CD14-positive monocyte (primary cell): ENCODE data around the gene RAPGEF2. TPM values are rescaled to one million over a fixed set of nuclear protein-coding genes. Genes with fewer than 3 reads are reported as not detected.

Experiments used
- DNase-seq, 3 donors: peaks; one replicate each; pipeline ENCODE4 v3.0.0-alpha.2; 2011 to 2022
- H2AFZ ChIP-seq: 2 replicates; pipeline ENCODE4 v1.6.0; 2012; ENCODE audit warnings: mild to moderate bottlenecking, low read depth, low read length, inconsistent platforms; ENCODE audit not compliant: insufficient read depth, poor library complexity, severe bottlenecking
- H3K27ac ChIP-seq, 2 donors: 1 replicate in 1 of 2; 2 replicates in 1 of 2; pipeline ENCODE4 v1.5.1; 2012 to 2013; ENCODE audit warnings: low read length in 2 of 2, control low read depth in 1 of 2, inconsistent platforms in 1 of 2, low read depth in 1 of 2, mild to moderate bottlenecking in 1 of 2
- H3K27me3 ChIP-seq, 2 donors: one replicate each; pipeline versions ENCODE4 v1.6.0 to v1.6.1; 2011 to 2013; ENCODE audit warnings: low read length in 2 of 2; ENCODE audit not compliant: control insufficient read depth in 2 of 2, insufficient read depth in 2 of 2
- H3K36me3 ChIP-seq, 2 donors: replicated peaks in 1 of 2; 1 replicate in 1 of 2; 2 replicates in 1 of 2; pipeline versions ENCODE4 v1.5.1 to v1.6.1; 2012 to 2013; ENCODE audit warnings: low read length in 2 of 2, control low read depth in 1 of 2, inconsistent platforms in 1 of 2, mild to moderate bottlenecking in 1 of 2; ENCODE audit not compliant: insufficient read depth in 2 of 2, control insufficient read depth in 1 of 2
- H3K4me1 ChIP-seq, 2 donors: 1 replicate in 1 of 2; 2 replicates in 1 of 2; pipeline versions ENCODE4 v1.5.1 to v1.6.1; 2012 to 2013; ENCODE audit warnings: low read length in 2 of 2, control low read depth in 1 of 2, inconsistent platforms in 1 of 2, mild to moderate bottlenecking in 1 of 2, moderate library complexity in 1 of 2; ENCODE audit not compliant: insufficient read depth in 2 of 2, control insufficient read depth in 1 of 2
- H3K4me2 ChIP-seq: replicated peaks from 2 replicates; pipeline ENCODE3; 2012; ENCODE audit warnings: low read length, moderate library complexity, mild to moderate bottlenecking; ENCODE audit not compliant: poor library complexity, severe bottlenecking; ENCODE audit errors: extremely low read depth
- H3K4me3 ChIP-seq, 3 experiments: fragments of 200-600 bp in 1 of 3; sonication (generic) in 1 of 3; replicated peaks in 1 of 3; 1 replicate in 2 of 3; 2 replicates in 1 of 3; pipeline ENCODE4 v1.5.1; 2011 to 2013; ENCODE audit warnings: low read length in 3 of 3, mild to moderate bottlenecking in 3 of 3, control low read depth in 2 of 3, low read depth in 2 of 3, inconsistent platforms in 1 of 3, moderate library complexity in 1 of 3
- H3K79me2 ChIP-seq: 2 replicates; pipeline ENCODE4 v1.6.0; 2012; ENCODE audit warnings: mild to moderate bottlenecking, control low read depth, inconsistent platforms, low read length, moderate library complexity; ENCODE audit not compliant: insufficient read depth
- H3K9ac ChIP-seq: 2 replicates; pipeline ENCODE4 v1.6.0; 2017; ENCODE audit warnings: low read length, mild to moderate bottlenecking; ENCODE audit not compliant: insufficient read depth, poor library complexity, severe bottlenecking
- H3K9me3 ChIP-seq, 2 donors: replicated peaks in 1 of 2; 1 replicate in 1 of 2; 2 replicates in 1 of 2; pipeline versions ENCODE4 v1.5.1 to v1.6.1; 2012 to 2013; ENCODE audit warnings: low read length in 2 of 2, control low read depth in 1 of 2; ENCODE audit not compliant: control insufficient read depth in 1 of 2, insufficient read depth in 1 of 2
- H4K20me1 ChIP-seq: 2 replicates; pipeline ENCODE4 v1.6.0; 2012; ENCODE audit warnings: mild to moderate bottlenecking, low read length, control low read depth, moderate library complexity; ENCODE audit not compliant: insufficient read depth
- H3K27ac Mint-ChIP-seq, 7 donors: one replicate each; pipeline ENCODE4 v1.8.0; 2020; ENCODE audit warnings: mild to moderate bottlenecking in 7 of 7, mixed read lengths in 7 of 7, moderate library complexity in 6 of 7, inconsistent platforms in 2 of 7
- H3K27me3 Mint-ChIP-seq, 3 donors: one replicate each; pipeline ENCODE4 v1.8.0; 2021 to 2022; ENCODE audit warnings: low read depth in 3 of 3, mild to moderate bottlenecking in 3 of 3, mixed read lengths in 3 of 3, moderate library complexity in 3 of 3, inconsistent platforms in 1 of 3
- H3K36me3 Mint-ChIP-seq, 2 donors: one replicate each; pipeline ENCODE4 v1.8.0; 2020; ENCODE audit warnings: mixed read lengths in 2 of 2, inconsistent platforms in 1 of 2, mild to moderate bottlenecking in 1 of 2
- H3K4me1 Mint-ChIP-seq: one replicate; pipeline ENCODE4 v1.8.0; 2020; ENCODE audit warnings: mild to moderate bottlenecking, mixed read lengths
- H3K4me3 Mint-ChIP-seq, 2 donors: one replicate each; pipeline ENCODE4 v1.8.0; 2020; ENCODE audit warnings: mild to moderate bottlenecking in 2 of 2, mixed read lengths in 2 of 2, moderate library complexity in 1 of 2
- H3K9me3 Mint-ChIP-seq, 7 donors: one replicate each; pipeline ENCODE4 v1.8.0; 2020 to 2022; ENCODE audit warnings: mixed read lengths in 7 of 7, mild to moderate bottlenecking in 6 of 7, moderate library complexity in 6 of 7, inconsistent platforms in 2 of 7
- CTCF ChIP-seq: fragments of 200-600 bp; IDR thresholded peaks from one replicate; pipeline ENCODE4 v1.8.0; 2022; ENCODE audit warnings: antibody characterized with exemption, mild to moderate bottlenecking
- WGBS: methylation state at CpG from one replicate; pipeline ENCODE4 v1.1.5; 2013; ENCODE audit warnings: missing lambda C conversion rate; ENCODE audit not compliant: insufficient coverage; 5-methylcytosine and 5-hydroxymethylcytosine counted together
- intact Hi-C, 2 donors: fragments of 100-400 bp; cut with micrococcal nuclease; formaldehyde crosslinking; loops; one replicate each; pipeline versions ENCODE4 v1.15.0 to v1.15.1; 2023
- polyA plus RNA-seq, 3 donors: library from polyadenylated mRNA; depleted of rRNA in 1 of 3; unstranded in 2 of 3; stranded (reverse) in 1 of 3; fragments of 300-500 nt in 2 of 3; fragments of >200 nt in 1 of 3; fragmentation: Illumina TruSeq in 2 of 3; gene quantifications; 1 replicate in 2 of 3; 2 replicates in 1 of 3; pipeline ENCODE4 v1.2.3, GENCODE V29; 2012 to 2021

RAPGEF2 gene
- polyA plus RNA-seq, 3 donors, result 1.5 to 29.8 (median 2.0) TPM

- H3K36me3 Mint-ChIP-seq, result peaks cover 17 to 25% of the 10 kb centered on the region in 2 donors
- Histone ChIP-seq H3K9me3 (no peaks in the 10 kb centered on the region), H3K4me1 (peaks cover 30 to 40% of the 10 kb centered on the region in 2 donors), H3K79me2 (peaks cover 98% of the 10 kb centered on the region), H3K9ac (no peak overlapping the region), H3K27me3 (no peaks in the 10 kb centered on the region), H3K36me3 (peaks cover 0 to 22% of the 10 kb centered on the region in 2 donors), H3K4me3 (no peak overlapping the region), H2AFZ (no peak overlapping the region), H4K20me1 (no peaks in the 10 kb centered on the region), H3K4me2 (no peak overlapping the region), H3K27ac (peak overlapping the region in 1 of 2 donors; percentile 24)
- no peaks in the 10 kb centered on the region for H3K27me3 Mint-ChIP-seq
- no CpG with 5 or more reads among the region's 5 CpGs for whole genome bisulfite sequencing
- H3K4me1 Mint-ChIP-seq, result peaks cover 39% of the 10 kb centered on the region
- no peak for DNase-seq
- no peak for TF ChIP-seq CTCF
- no peak overlapping the region for H3K4me3 Mint-ChIP-seq
- intact Hi-C loops, result no loop called here
- no peak overlapping the region for H3K27ac Mint-ChIP-seq
- peaks cover 0 to 1% (median 0%) of the 10 kb centered on the region in 7 donors for H3K9me3 Mint-ChIP-seq
These were observed 164.3 kb downstream of the RAPGEF2 start for GRCh38 chr4:159266981-159267868.

GRCh38 chr4:159267869-159268285, 165.0 kb downstream of the RAPGEF2 start:
- Mint-ChIP-seq H3K27me3 (no peaks in the 10 kb centered on the region), H3K36me3 (peaks cover 14 to 22% of the 10 kb centered on the region in 2 donors), H3K4me3 (no peak overlapping the region), H3K27ac (no peak overlapping the region), H3K4me1 (peaks cover 46% of the 10 kb centered on the region), H3K9me3 (peaks cover 0 to 1% (median 0%) of the 10 kb centered on the region in 7 donors)
- Histone ChIP-seq H3K9ac (no peak overlapping the region), H3K4me3 (no peak overlapping the region), H4K20me1 (no peaks in the 10 kb centered on the region), H3K4me2 (no peak overlapping the region), H3K27me3 (no peaks in the 10 kb centered on the region), H3K79me2 (peaks cover 99% of the 10 kb centered on the region), H3K4me1 (peaks cover 31 to 46% of the 10 kb centered on the region in 2 donors), H3K27ac (peak overlapping the region in 1 of 2 donors; percentile 24), H2AFZ (no peak overlapping the region), H3K36me3 (peaks cover 0 to 22% of the 10 kb centered on the region in 2 donors), H3K9me3 (no peaks in the 10 kb centered on the region)
- intact Hi-C loops, result no loop called here
- TF ChIP-seq CTCF, result no peak
- WGBS, result 100% methylated on average over 1 of the region's 5 CpGs
- no peak for DNase-seq
